GM12873 (cell line): Measurements from ENCODE around the gene GGN.
A peak's percentile ranks its signal among the peaks of the same experiment; 100 is the strongest.

ENCODE experiments used
- CTCF ChIP-seq: IDR thresholded peaks from 2 replicates; pipeline ENCODE4 v1.5.1; 2012; ENCODE audit warnings: low read depth, mild to moderate bottlenecking, moderate library complexity, low read length, control low read depth; ENCODE audit not compliant: insufficient read depth; ENCODE audit errors: missing control alignments

The GGN gene

GRCh38 chr19:38374332-38375097, 13.3 kb downstream of the GGN start, which contains the start of gene PSMD8:
PSMD8 (plus strand) TSS chr19:38374571; CDS start chr19:38374602, 31 bp downstream.
- peak; percentile 6 for TF ChIP-seq CTCF

GRCh38 chr19:38373907-38374331, 13.9 kb downstream of the GGN start:
- no peak for TF ChIP-seq CTCF

- no peak for TF ChIP-seq CTCF
Observed at GRCh38 chr19:38371081-38371480, 16.8 kb downstream of the GGN start.

- no peak for TF ChIP-seq CTCF
Observed at GRCh38 chr19:38370299-38370698, 17.5 kb downstream of the GGN start.

GRCh38 chr19:38369584-38369983, 18.2 kb downstream of the GGN start:
- TF ChIP-seq CTCF: no peak

GRCh38 chr19:38367041-38367440, 20.8 kb downstream of the GGN start:
- TF ChIP-seq CTCF: no peak

- TF ChIP-seq CTCF: no peak
Observed at GRCh38 chr19:38362076-38362945, 25.5 kb downstream of the GGN start.
